ENCODE data around the gene HEATR3.

DNA sequence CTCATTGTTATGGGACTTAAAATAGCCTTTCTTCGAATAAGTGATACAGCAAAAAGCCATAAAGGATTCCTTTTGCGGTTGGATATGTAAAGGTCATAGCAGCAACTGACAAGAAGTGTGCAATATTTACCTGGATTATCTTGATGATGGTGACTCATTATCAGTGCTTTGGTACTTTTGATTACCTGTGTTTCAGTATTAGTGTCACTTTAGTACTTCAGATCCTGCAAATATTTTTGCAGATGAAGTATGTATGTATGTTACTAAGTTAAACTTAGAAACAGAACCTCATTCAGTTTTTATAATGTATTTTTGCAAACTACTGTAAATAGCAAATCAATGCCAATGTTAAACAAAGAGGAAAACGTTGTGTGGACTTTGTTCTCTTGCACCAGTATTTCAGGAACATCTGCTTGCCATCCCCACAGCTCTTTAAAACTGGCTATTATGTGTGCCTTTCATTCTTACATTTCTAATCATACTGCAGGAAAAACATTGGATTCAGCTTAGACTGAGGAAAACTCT is 30.2 kb upstream of the HEATR3 start:
- no peak for TF ChIP-seq CTCF (IDR thresholded peaks at IDR 0.05)
- no peak for TF ChIP-seq REST (IDR thresholded peaks at IDR 0.05)
- no peak for TF ChIP-seq RAD21 (conservative IDR thresholded peaks at IDR 0.05 in 1 of 2, IDR thresholded peaks at IDR 0.05 in 1 of 2)
- no peak for TF ChIP-seq TP53 (CRISPR knock-in tag; IDR thresholded peaks at IDR 0.05)
- TF ChIP-seq RCOR1 (IDR thresholded peaks at IDR 0.05; ENCODE audit: low read depth, low read length), result no peak
